Activated naive CD8-positive, alpha-beta T cell treated with anti-CD3 and anti-CD28 coated beads, Interleukin-2, amount 10 ng/mL, durations not matched to agents 7 days and 5 days (primary cell): Measurements from ENCODE around the gene ATF4. TPM values are rescaled to one million over a fixed set of nuclear protein-coding genes. Genes with fewer than 3 reads are reported as not detected.
A peak's percentile ranks its signal among the peaks of the same experiment; 100 is the strongest.
"Not testable (repeated sequence)": the region's sequence is repeated elsewhere in the genome, so short reads cannot be mapped to it uniquely, and the experiment has no call there.

Source experiments
- ATAC-seq: fragments of 150-1000 bp; cut with Tn5 transposase; one replicate; pipeline ENCODE4 v1.10.0; 2021; ENCODE audit warnings: low read depth, moderate library complexity
- POLR2A ChIA-PET: fragments of 350-600 bp; sonication (Branson Sonifier 250); formaldehyde crosslinking; loops from one replicate; lab custom pipeline; 2021; ENCODE audit warnings: antibody characterized with exemption; lab: Charles Lee
- DNase-seq: peaks from one replicate; pipeline ENCODE4 v3.0.0; 2021
- H3K27ac Mint-ChIP-seq: one replicate; pipeline ENCODE4 v1.8.0; 2022; ENCODE audit warnings: mild to moderate bottlenecking, mixed read lengths
- H3K27me3 Mint-ChIP-seq: one replicate; pipeline ENCODE4 v1.8.0; 2022; ENCODE audit warnings: mild to moderate bottlenecking, moderate library complexity, mixed read lengths
- H3K36me3 Mint-ChIP-seq: one replicate; pipeline ENCODE4 v1.8.0; 2021; ENCODE audit warnings: mild to moderate bottlenecking, mixed read lengths
- H3K4me1 Mint-ChIP-seq: one replicate; pipeline ENCODE4 v1.8.0; 2021; ENCODE audit warnings: mixed read lengths
- H3K4me3 Mint-ChIP-seq: one replicate; pipeline ENCODE4 v1.8.0; 2022; ENCODE audit warnings: mild to moderate bottlenecking, moderate library complexity, mixed read lengths
- H3K9me3 Mint-ChIP-seq: one replicate; pipeline ENCODE4 v1.8.0; 2021; ENCODE audit warnings: mixed read lengths
- total RNA-seq, 2 experiments: library from RNA; stranded (reverse); gene quantifications; one replicate each; pipeline ENCODE4 v1.2.3, GENCODE V29; 2021

ATF4 gene
- total RNA-seq, 2 experiments from 2014 or later = 413 to 424 TPM

- POLR2A ChIA-PET = interaction anchor here (1.1 to 4.3 kb wide), 4 partner anchors 9 to 22 kb away, joined by 3 to 59 read pairs (median 12); partner anchors contain the start of gene ATF4
- Mint-ChIP-seq H3K36me3 (peaks cover 30% of the 10 kb centered on the region), H3K27me3 (no peaks in the 10 kb centered on the region), H3K9me3 (no peaks in the 10 kb centered on the region), H3K4me1 (peaks cover 35% of the 10 kb centered on the region), H3K4me3 (peak overlapping the region; percentile 100), H3K27ac (no peak overlapping the region)
- ATAC-seq (no peak), DNase-seq (no peak)
Measured at GRCh38 chr22:39504071-39504470, 16.3 kb upstream of the ATF4 start.

GRCh38 chr22:39507021-39507420 is 13.3 kb upstream of the ATF4 start:
- POLR2A ChIA-PET = interaction anchor here (1.7 kb wide), 1 partner anchor 13 kb away, joined by 5 read pairs; the partner anchor contains the start of gene ATF4

GRCh38 chr22:39508393-39508792 is 12.0 kb upstream of the ATF4 start:
- no peak for DNase-seq

More at GRCh38 chr22:39507021-39507420, 13.3 kb upstream of the ATF4 start:
- DNase-seq, H3K9me3 Mint-ChIP-seq, H3K4me3 Mint-ChIP-seq, ATAC-seq, H3K27ac Mint-ChIP-seq, H3K27me3 Mint-ChIP-seq: not testable (repeated sequence)
- Mint-ChIP-seq H3K36me3 (peaks cover 31% of the 10 kb centered on the region), H3K4me1 (peaks cover 32% of the 10 kb centered on the region)

GRCh38 chr22:39510529-39511149 is 9.7 kb upstream of the ATF4 start:
- H3K4me3 Mint-ChIP-seq = no peak overlapping the region

More at GRCh38 chr22:39508393-39508792, 12.0 kb upstream of the ATF4 start:
- H3K27ac Mint-ChIP-seq = no peak overlapping the region
- H3K4me3 Mint-ChIP-seq = no peak overlapping the region
- H3K9me3 Mint-ChIP-seq = no peaks in the 10 kb centered on the region
- H3K27me3 Mint-ChIP-seq = no peaks in the 10 kb centered on the region
- POLR2A ChIA-PET = interaction anchor here (0.6 kb wide), 1 partner anchor 12 kb away, joined by 3 read pairs; the partner anchor contains the start of gene ATF4
- peaks cover 30% of the 10 kb centered on the region for H3K36me3 Mint-ChIP-seq
- no peak for ATAC-seq
- peaks cover 26% of the 10 kb centered on the region for H3K4me1 Mint-ChIP-seq

GRCh38 chr22:39511226-39511625 is 9.1 kb upstream of the ATF4 start:
- ATAC-seq (no peak), DNase-seq (no peak)
- POLR2A ChIA-PET = interaction anchor here (0.8 to 2.3 kb wide), 3 partner anchors 9 to 10 kb away, joined by 3 to 9 read pairs (median 3); partner anchors contain the start of genes ATF4 and MIEF1
- Mint-ChIP-seq H3K36me3 (peaks cover 28% of the 10 kb centered on the region), H3K9me3 (no peaks in the 10 kb centered on the region), H3K27me3 (no peaks in the 10 kb centered on the region), H3K27ac (no peak overlapping the region), H3K4me3 (no peak overlapping the region), H3K4me1 (peaks cover 25% of the 10 kb centered on the region)

More at GRCh38 chr22:39510529-39511149, 9.7 kb upstream of the ATF4 start:
- POLR2A ChIA-PET = interaction anchor here (0.6 to 2.3 kb wide), 4 partner anchors 9 to 835 kb away, joined by 3 to 9 read pairs (median 4); partner anchors contain the start of genes ATF4 and MIEF1
- Mint-ChIP-seq H3K9me3 (no peaks in the 10 kb centered on the region), H3K27ac (no peak overlapping the region), H3K4me1 (peaks cover 22% of the 10 kb centered on the region), H3K27me3 (no peaks in the 10 kb centered on the region), H3K36me3 (peaks cover 28% of the 10 kb centered on the region)
- ATAC-seq (no peak), DNase-seq (no peak)

- Mint-ChIP-seq H3K4me3 (no peak overlapping the region), H3K27me3 (no peaks in the 10 kb centered on the region), H3K36me3 (peaks cover 23% of the 10 kb centered on the region), H3K27ac (no peak overlapping the region), H3K9me3 (no peaks in the 10 kb centered on the region), H3K4me1 (peaks cover 21% of the 10 kb centered on the region)
- no peak for DNase-seq
- POLR2A ChIA-PET = no interaction called here
- no peak for ATAC-seq
Measured at GRCh38 chr22:39512026-39512425, 8.3 kb upstream of the ATF4 start.

- Mint-ChIP-seq H3K27me3 (no peaks in the 10 kb centered on the region), H3K4me1 (peaks cover 24% of the 10 kb centered on the region), H3K9me3 (no peaks in the 10 kb centered on the region), H3K27ac (no peak overlapping the region), H3K4me3 (no peak overlapping the region), H3K36me3 (peaks cover 17% of the 10 kb centered on the region)
- POLR2A ChIA-PET = interaction anchor here (1.0 kb wide), 1 partner anchor 194 kb away, joined by 3 read pairs; the partner anchor contains the start of gene RPL3
- DNase-seq = no peak
- no peak for ATAC-seq
Measured at GRCh38 chr22:39513791-39514190, 6.6 kb upstream of the ATF4 start.

- H3K27me3 Mint-ChIP-seq = no peaks in the 10 kb centered on the region
- DNase-seq (peak; percentile 71), ATAC-seq (no peak)
- H3K36me3 Mint-ChIP-seq = peaks cover 17% of the 10 kb centered on the region
- no peak overlapping the region for H3K4me3 Mint-ChIP-seq
- H3K9me3 Mint-ChIP-seq = no peaks in the 10 kb centered on the region
- POLR2A ChIA-PET = interaction anchor here (1.0 kb wide), 2 partner anchors 115 to 195 kb away, joined by 3 to 4 read pairs; partner anchors contain the start of genes RPL3 and TAB1
- peaks cover 28% of the 10 kb centered on the region for H3K4me1 Mint-ChIP-seq
- H3K27ac Mint-ChIP-seq = no peak overlapping the region
Measured at GRCh38 chr22:39514373-39514973, 5.9 kb upstream of the ATF4 start.

- no peak for DNase-seq
- Mint-ChIP-seq H3K27ac (peak overlapping the region; percentile 36), H3K36me3 (peaks cover 18% of the 10 kb centered on the region), H3K27me3 (no peaks in the 10 kb centered on the region), H3K4me3 (no peak overlapping the region), H3K9me3 (no peaks in the 10 kb centered on the region), H3K4me1 (peaks cover 31% of the 10 kb centered on the region)
- ATAC-seq = no peak
- POLR2A ChIA-PET = interaction anchor here (0.6 to 4.0 kb wide), 7 partner anchors 8 to 1090 kb away, joined by 3 to 21 read pairs (median 4); partner anchors contain the start of genes MIEF1 and TAB1
Measured at GRCh38 chr22:39515266-39516050, 4.9 kb upstream of the ATF4 start.

GRCh38 chr22:39517470-39517869 is 2.9 kb upstream of the ATF4 start:
- Mint-ChIP-seq H3K4me1 (peaks cover 42% of the 10 kb centered on the region), H3K4me3 (no peak overlapping the region), H3K27me3 (no peaks in the 10 kb centered on the region), H3K36me3 (peaks cover 35% of the 10 kb centered on the region), H3K9me3 (no peaks in the 10 kb centered on the region), H3K27ac (no peak overlapping the region)
- ATAC-seq (no peak), DNase-seq (no peak)
- POLR2A ChIA-PET = interaction anchor here (1.0 to 4.0 kb wide), 4 partner anchors 11 to 198 kb away, joined by 3 to 21 read pairs (median 5); partner anchors contain the start of genes MIEF1 and RPL3

GRCh38 chr22:39518144-39518786 is 2.1 kb upstream of the ATF4 start:
- H3K4me1 Mint-ChIP-seq = peaks cover 49% of the 10 kb centered on the region
- peaks cover 43% of the 10 kb centered on the region for H3K36me3 Mint-ChIP-seq
- POLR2A ChIA-PET = interaction anchor here (1.0 to 4.0 kb wide), 5 partner anchors 10 to 199 kb away, joined by 3 to 21 read pairs (median 4); partner anchors contain the start of genes MIEF1 and RPL3
- no peak for DNase-seq
- ATAC-seq = no peak
- peak overlapping the region; percentile 96 for H3K4me3 Mint-ChIP-seq
- no peaks in the 10 kb centered on the region for H3K9me3 Mint-ChIP-seq
- H3K27ac Mint-ChIP-seq = peak overlapping the region; percentile 99
- H3K27me3 Mint-ChIP-seq = no peaks in the 10 kb centered on the region

- DNase-seq = no peak
- H3K4me3 Mint-ChIP-seq = peak overlapping the region; percentile 96
- peaks cover 42% of the 10 kb centered on the region for H3K36me3 Mint-ChIP-seq
- H3K4me1 Mint-ChIP-seq = peaks cover 52% of the 10 kb centered on the region
- no peak for ATAC-seq
- POLR2A ChIA-PET = interaction anchor here (0.7 to 4.7 kb wide), 30 partner anchors 9 to 525 kb away, joined by 3 to 80 read pairs (median 6); partner anchors contain the start of genes MIEF1, RPL3, RPS19BP1 and TAB1
- no peaks in the 10 kb centered on the region for H3K27me3 Mint-ChIP-seq
- no peaks in the 10 kb centered on the region for H3K9me3 Mint-ChIP-seq
- H3K27ac Mint-ChIP-seq = peak overlapping the region; percentile 99
Measured at GRCh38 chr22:39518996-39519680, 1.2 kb upstream of the ATF4 start.
